ES-I3 (cell line): Measurements from ENCODE around the gene FREM1.

ENCODE experiments used
- H3K36me3 ChIP-seq: 2 replicates; pipeline ENCODE4 v1.6.1; 2013; ENCODE audit warnings: mild to moderate bottlenecking, low read length, control low read depth, moderate library complexity; ENCODE audit not compliant: insufficient read depth
- H3K4me1 ChIP-seq: 2 replicates; pipeline ENCODE4 v1.6.1; 2013; ENCODE audit warnings: mild to moderate bottlenecking, control low read depth, low read length; ENCODE audit not compliant: insufficient read depth
- H3K9ac ChIP-seq: 2 replicates; pipeline ENCODE4 v1.6.1; 2013; ENCODE audit warnings: low read depth, mild to moderate bottlenecking, low read length, moderate library complexity
- H3K9me3 ChIP-seq: 2 replicates; pipeline ENCODE4 v1.6.1; 2013; ENCODE audit warnings: mild to moderate bottlenecking, low read length, moderate library complexity; ENCODE audit not compliant: control insufficient read depth, insufficient read depth

The FREM1 gene

GRCh38 chr9:14731294-14731981 is 178.8 kb downstream of the FREM1 start:
- Histone ChIP-seq H3K36me3 (no peaks in the 10 kb centered on the region), H3K9ac (no peak overlapping the region), H3K9me3 (no peaks in the 10 kb centered on the region), H3K4me1 (no peaks in the 10 kb centered on the region)

GRCh38 chr9:14730461-14730898 is 179.7 kb downstream of the FREM1 start:
- H3K9me3 ChIP-seq, result no peaks in the 10 kb centered on the region
- no peak overlapping the region for H3K9ac ChIP-seq
- H3K4me1 ChIP-seq, result no peaks in the 10 kb centered on the region
- no peaks in the 10 kb centered on the region for H3K36me3 ChIP-seq

DNA sequence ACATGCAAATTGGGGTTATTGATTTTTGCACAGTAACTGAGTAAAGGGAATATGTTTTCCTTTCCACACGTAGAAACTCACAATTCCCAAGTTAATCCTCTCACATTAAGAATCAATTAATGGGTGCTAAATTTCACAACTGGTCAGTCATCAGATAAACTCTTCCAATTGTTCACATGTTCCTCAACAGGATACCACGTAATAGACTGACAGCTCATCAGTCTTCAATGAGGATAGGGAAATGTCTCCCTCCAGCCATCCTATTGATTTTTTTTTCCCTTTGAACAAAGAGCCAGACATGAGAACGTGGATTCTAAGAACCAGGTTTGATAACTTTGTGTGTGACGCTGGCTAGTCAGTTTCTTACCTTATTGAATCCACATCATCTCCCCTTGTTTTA is 186.9 kb downstream of the FREM1 start:
- no peaks in the 10 kb centered on the region for H3K9me3 ChIP-seq
- peaks cover 10% of the 10 kb centered on the region; the same call in 1 of the 2 replicates for H3K4me1 ChIP-seq
- no peak overlapping the region for H3K9ac ChIP-seq
- H3K36me3 ChIP-seq, result no peaks in the 10 kb centered on the region

DNA sequence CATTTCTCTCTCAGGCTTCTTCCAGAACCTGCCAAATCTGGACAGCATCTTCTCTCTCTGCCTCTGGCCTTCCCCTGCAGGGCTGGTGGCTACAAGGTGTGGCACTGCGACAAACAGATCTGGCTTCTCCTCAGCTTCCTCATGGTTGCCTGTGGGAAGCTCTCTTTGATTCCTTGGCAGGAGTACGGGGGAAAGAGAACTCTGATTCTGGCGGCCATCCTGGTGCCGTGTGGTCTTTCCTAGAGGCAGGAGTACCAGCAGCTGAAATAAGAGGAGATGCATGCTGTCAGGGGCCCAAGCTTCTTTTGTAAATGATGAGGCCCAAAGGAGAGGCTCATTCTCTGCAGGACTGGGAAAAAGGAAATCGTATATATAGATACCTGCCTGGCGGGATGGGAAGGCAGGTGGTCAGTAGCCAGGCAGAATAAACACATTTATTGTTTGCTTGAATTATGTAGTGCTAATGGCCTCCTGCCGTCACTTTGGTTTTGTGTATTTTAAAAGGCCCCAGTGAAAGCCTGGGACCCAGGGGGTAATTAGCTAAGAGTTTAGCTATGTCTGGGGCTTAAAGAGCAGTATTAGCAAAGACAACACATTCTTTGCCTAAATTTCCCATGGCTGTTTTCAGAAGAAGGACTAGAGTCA is 187.7 kb downstream of the FREM1 start, which contains the start of gene CER1:
Gene CER1 (minus strand): TSS at position 343 of the 645 bp plus-strand sequence. CDS start 61 bp downstream, at position 282.
- H3K9me3 ChIP-seq, result no peaks in the 10 kb centered on the region
- no peaks in the 10 kb centered on the region for H3K36me3 ChIP-seq
- H3K4me1 ChIP-seq, result peaks cover 10% of the 10 kb centered on the region; the same call in 1 of the 2 replicates
- no peak within 1 kb of the TSS; the same call in 1 of the 2 replicates for H3K9ac ChIP-seq

- Histone ChIP-seq H3K36me3 (no peaks in the 10 kb centered on the region), H3K4me1 (peaks cover 10% of the 10 kb centered on the region; the same call in 1 of the 2 replicates), H3K9ac (no peak overlapping the region; the same call in 1 of the 2 replicates), H3K9me3 (no peaks in the 10 kb centered on the region)
These were observed 190.9 kb downstream of the FREM1 start for GRCh38 chr9:14719231-14719923.

- no peaks in the 10 kb centered on the region for H3K36me3 ChIP-seq
- no peak overlapping the region for H3K9ac ChIP-seq
- no peaks in the 10 kb centered on the region; the same call in 1 of the 2 replicates for H3K9me3 ChIP-seq
- no peaks in the 10 kb centered on the region for H3K4me1 ChIP-seq
These were observed 195.1 kb downstream of the FREM1 start for GRCh38 chr9:14715102-14715501.

- Histone ChIP-seq H3K9ac (no peak overlapping the region), H3K36me3 (no peaks in the 10 kb centered on the region), H3K9me3 (no peaks in the 10 kb centered on the region; the same call in 1 of the 2 replicates), H3K4me1 (no peaks in the 10 kb centered on the region)
These were observed 197.0 kb downstream of the FREM1 start for GRCh38 chr9:14713187-14713767.

DNA sequence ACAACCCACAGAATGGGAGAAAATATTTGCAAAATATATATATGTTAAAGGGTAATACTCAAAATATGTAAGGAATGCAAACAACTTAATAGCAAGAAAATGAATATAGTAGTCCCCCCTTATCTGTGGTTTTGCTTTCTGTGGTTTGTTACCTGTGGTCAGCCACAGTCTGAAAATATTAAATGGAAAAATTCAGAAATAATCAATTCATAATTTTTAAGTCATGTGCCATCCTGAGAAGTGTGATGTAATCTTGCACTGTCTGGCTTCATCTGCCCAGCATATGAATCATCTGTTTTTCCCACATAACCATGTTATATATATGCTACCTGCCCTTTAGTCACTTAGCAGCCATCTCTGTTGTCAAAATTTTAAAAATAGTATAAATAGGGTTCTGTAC is 199.4 kb downstream of the FREM1 start:
- Histone ChIP-seq H3K9me3 (no peaks in the 10 kb centered on the region; the same call in 1 of the 2 replicates), H3K4me1 (no peaks in the 10 kb centered on the region), H3K36me3 (peaks cover under 1% of the 10 kb centered on the region; the same call in 1 of the 2 replicates), H3K9ac (no peak overlapping the region)

DNA sequence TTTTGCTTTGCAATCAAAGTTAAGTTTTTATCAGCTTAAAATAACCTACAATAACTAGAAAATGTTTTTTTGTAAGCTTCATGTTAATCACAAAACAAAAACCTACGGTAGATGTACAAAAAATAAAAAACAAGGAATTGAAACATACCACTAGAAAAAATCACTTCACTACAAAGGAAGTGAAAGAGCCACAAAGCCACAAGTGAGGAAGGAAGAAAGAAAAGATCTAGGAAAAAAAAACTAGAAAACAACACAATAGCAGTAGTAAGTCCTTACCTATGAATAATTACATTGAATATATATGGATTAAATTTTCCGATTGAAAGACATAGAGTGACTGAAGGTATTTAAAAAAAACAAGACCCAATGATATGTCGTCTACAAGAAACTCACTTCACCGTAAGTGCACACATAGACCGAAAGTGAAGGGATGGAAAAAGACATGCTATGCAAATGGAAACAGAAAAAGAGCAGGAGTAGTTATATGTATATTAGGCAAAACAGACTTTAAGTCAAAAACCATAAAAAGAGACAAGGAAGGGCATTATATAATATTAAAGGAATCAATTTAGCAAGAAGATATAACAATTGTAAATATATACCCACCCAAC is 203.6 kb downstream of the FREM1 start:
- no peaks in the 10 kb centered on the region; the same call in 1 of the 2 replicates for H3K9me3 ChIP-seq
- H3K9ac ChIP-seq, result no peak overlapping the region
- H3K36me3 ChIP-seq, result peaks cover 2% of the 10 kb centered on the region; the same call in 1 of the 2 replicates
- H3K4me1 ChIP-seq, result no peaks in the 10 kb centered on the region

DNA sequence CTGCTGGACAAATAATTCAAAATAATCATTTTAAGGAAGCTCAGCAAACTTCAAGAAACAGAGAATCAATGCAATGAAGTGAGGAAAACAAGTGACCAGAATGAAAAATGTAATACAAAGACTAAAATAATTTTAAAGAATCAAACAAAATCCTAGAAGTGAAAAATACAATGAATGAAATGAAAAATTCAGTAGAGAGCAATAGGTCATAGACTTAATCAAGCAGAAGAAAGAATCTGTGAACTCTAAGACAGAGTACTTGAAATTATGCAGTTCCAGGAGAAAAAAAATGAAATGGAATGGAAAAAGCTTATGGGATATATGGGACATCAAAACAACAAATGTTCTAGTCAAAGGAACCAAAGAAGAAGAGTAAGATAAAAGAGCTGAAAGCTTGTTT is 205.1 kb downstream of the FREM1 start:
- Histone ChIP-seq H3K9ac (no peak overlapping the region), H3K36me3 (peaks cover 2% of the 10 kb centered on the region; the same call in 1 of the 2 replicates), H3K9me3 (no peaks in the 10 kb centered on the region; the same call in 1 of the 2 replicates), H3K4me1 (no peaks in the 10 kb centered on the region)

DNA sequence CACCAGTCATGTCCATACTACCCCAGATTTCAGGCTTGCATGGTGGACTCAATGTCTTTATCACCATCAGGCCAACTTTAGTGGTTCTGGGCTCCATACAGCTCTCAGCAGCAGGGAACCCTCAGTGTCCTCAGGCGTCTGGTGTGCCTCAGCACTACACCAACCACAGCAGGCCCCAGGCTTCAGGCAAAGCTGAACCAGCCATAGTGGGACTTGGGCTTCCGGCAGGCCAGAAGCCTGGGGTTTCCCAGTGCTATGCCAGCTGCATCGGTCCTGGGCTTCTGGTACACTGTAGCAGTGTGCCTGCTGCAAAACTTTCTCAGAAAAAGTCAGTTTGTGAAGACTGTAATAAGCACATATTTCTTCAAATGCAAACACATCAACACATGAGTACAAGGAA is 205.9 kb downstream of the FREM1 start:
- Histone ChIP-seq H3K9me3 (no peaks in the 10 kb centered on the region; the same call in 1 of the 2 replicates), H3K4me1 (no peaks in the 10 kb centered on the region), H3K36me3 (peaks cover 2% of the 10 kb centered on the region; the same call in 1 of the 2 replicates), H3K9ac (no peak overlapping the region)

GRCh38 chr9:14702200-14702720 is 208.0 kb downstream of the FREM1 start:
- H3K9ac ChIP-seq, result no peak overlapping the region
- no peaks in the 10 kb centered on the region for H3K9me3 ChIP-seq
- H3K4me1 ChIP-seq, result no peaks in the 10 kb centered on the region
- peaks cover 2% of the 10 kb centered on the region; the same call in 1 of the 2 replicates for H3K36me3 ChIP-seq

- Histone ChIP-seq H3K36me3 (no peaks in the 10 kb centered on the region; the same call in 1 of the 2 replicates), H3K9ac (peak within 1 kb of the TSS; percentile 79), H3K4me1 (no peaks in the 10 kb centered on the region), H3K9me3 (no peaks in the 10 kb centered on the region)
These were observed 216.9 kb downstream of the FREM1 start, which contains the start of gene ZDHHC21 for GRCh38 chr9:14693251-14693861. TSS of gene ZDHHC21 (minus strand) at chr9:14693432. CDS start at chr9:14674340, 19,092 bp downstream.
